ENCODE data around the gene VAC14. TPM values are rescaled to one million over a fixed set of nuclear protein-coding genes. Genes with fewer than 3 reads are reported as not detected.

The VAC14 gene
- total and polyA plus RNA-seq, 2 of the 8 experiments (the other 6 are each of a cell fraction or from before 2014, with no cell fraction given), result 56.0 to 108 TPM

- no peak for TF ChIP-seq SP1 (IDR thresholded peaks at IDR 0.05; ENCODE audit: low read depth, low read length)
- no peak for TF ChIP-seq RBBP5 (IDR thresholded peaks at IDR 0.05; ENCODE audit: borderline replicate concordance, low read depth, low read length)
- no peak for TF ChIP-seq RNF2 (IDR thresholded peaks at IDR 0.05; ENCODE audit: borderline replicate concordance, low read depth, low read length, missing control alignments, poor library complexity, severe bottlenecking)
- TF ChIP-seq YY1 (IDR thresholded peaks at IDR 0.05; ENCODE audit: low read depth, low read length), result no peak
- TF ChIP-seq KDM1A (IDR thresholded peaks at IDR 0.05; ENCODE audit: borderline replicate concordance, low read length), result no peak
- no peak for TF ChIP-seq RAD21 (IDR thresholded peaks at IDR 0.05 in 1 of 2, conservative IDR thresholded peaks at IDR 0.05 in 1 of 2; ENCODE audit: low read depth in 2 of 2, low read length in 2 of 2)
- no peak for TF ChIP-seq JUN (IDR thresholded peaks at IDR 0.05; ENCODE audit: low read depth, low read length)
These were observed 63.4 kb downstream of the VAC14 start (continued) for GRCh38 chr16:70737377-70738082.
